ENCODE data around the gene GRAP2. TPM values are rescaled to one million over a fixed set of nuclear protein-coding genes. Genes with fewer than 3 reads are reported as not detected.

Gene GRAP2
- total and polyA plus RNA-seq, 4 donors: 1.9 to 6.9 (median 4.2) TPM

- no peak overlapping the region for H3K27ac ChIP-seq (ENCODE audit: low read depth in 1 of 2, low read length in 1 of 2)
- no peak for TF ChIP-seq CTCF (IDR thresholded peaks at IDR 0.05; ENCODE audit: control extremely low read depth, extremely low read depth)
- no peak overlapping the region for H3K4me3 ChIP-seq
- no peak for DNase-seq
- no peaks in the 10 kb centered on the region for H3K9me3 ChIP-seq (ENCODE audit: control insufficient read depth in 4 of 4, insufficient read depth in 3 of 4, low read length in 3 of 4)
- ATAC-seq (ENCODE audit: insufficient read depth, low FRiP score): no peak
- H3K36me3 ChIP-seq (ENCODE audit: control insufficient read depth in 4 of 4, insufficient read depth in 4 of 4, low read length in 4 of 4): no peaks in the 10 kb centered on the region
- peaks cover 0 to 45% (median 10%) of the 10 kb centered on the region in 3 donors for H3K27me3 ChIP-seq (ENCODE audit: control insufficient read depth in 3 of 3, insufficient read depth in 3 of 3, low read length in 2 of 3)
- 74 to 79% methylated on average over 7 of the region's 7 CpGs for WGBS, 2 donors
- H3K4me1 ChIP-seq (ENCODE audit: control insufficient read depth in 5 of 5, insufficient read depth in 5 of 5, low read length in 5 of 5): peaks cover 0 to 16% (median 0%) of the 10 kb centered on the region in 5 donors
- H3K9ac ChIP-seq (ENCODE audit: insufficient read depth in 1 of 2, low read length in 2 of 2): no peak overlapping the region
Measured at GRCh38 chr22:39932918-39933649, 32.2 kb downstream of the GRAP2 start.

- DNase-seq (no peak), ATAC-seq (ENCODE audit: insufficient read depth, low FRiP score) (no peak)
- Histone ChIP-seq H3K4me3 (no peak overlapping the region), H3K27ac (ENCODE audit: low read depth in 1 of 2, low read length in 1 of 2) (no peak overlapping the region), H3K9me3 (ENCODE audit: control insufficient read depth in 4 of 4, insufficient read depth in 3 of 4, low read length in 3 of 4) (no peaks in the 10 kb centered on the region), H3K4me1 (ENCODE audit: control insufficient read depth in 5 of 5, insufficient read depth in 5 of 5, low read length in 5 of 5) (peaks cover 0 to 10% (median 0%) of the 10 kb centered on the region in 5 donors), H3K9ac (ENCODE audit: insufficient read depth in 1 of 2, low read length in 2 of 2) (no peak overlapping the region), H3K27me3 (ENCODE audit: control insufficient read depth in 3 of 3, insufficient read depth in 3 of 3, low read length in 2 of 3) (peaks cover 0 to 43% (median 10%) of the 10 kb centered on the region in 3 donors), H3K36me3 (ENCODE audit: control insufficient read depth in 4 of 4, insufficient read depth in 4 of 4, low read length in 4 of 4) (no peaks in the 10 kb centered on the region)
- no peak for TF ChIP-seq CTCF (IDR thresholded peaks at IDR 0.05; ENCODE audit: control extremely low read depth, extremely low read depth)
- WGBS, 2 donors: 78 to 80% methylated on average over 8 of the region's 8 CpGs
Measured at GRCh38 chr22:39933741-39934140, 32.9 kb downstream of the GRAP2 start.

GRCh38 chr22:39935116-39935515 lies 34.2 kb downstream of the GRAP2 start:
- no peaks in the 10 kb centered on the region for H3K9me3 ChIP-seq (ENCODE audit: control insufficient read depth in 4 of 4, insufficient read depth in 3 of 4, low read length in 3 of 4)
- peaks cover 0 to 43% (median 10%) of the 10 kb centered on the region in 3 donors for H3K27me3 ChIP-seq (ENCODE audit: control insufficient read depth in 3 of 3, insufficient read depth in 3 of 3, low read length in 2 of 3)
- no peak overlapping the region for H3K27ac ChIP-seq (ENCODE audit: low read depth in 1 of 2, low read length in 1 of 2)
- no peaks in the 10 kb centered on the region for H3K36me3 ChIP-seq (ENCODE audit: control insufficient read depth in 4 of 4, insufficient read depth in 4 of 4, low read length in 4 of 4)
- no peak overlapping the region for H3K4me3 ChIP-seq
- no peak overlapping the region for H3K9ac ChIP-seq (ENCODE audit: insufficient read depth in 1 of 2, low read length in 2 of 2)
- WGBS, 2 donors: 61 to 79% methylated on average over 4 of the region's 4 CpGs
- ATAC-seq (ENCODE audit: insufficient read depth, low FRiP score): no peak
- no peak for DNase-seq
- H3K4me1 ChIP-seq (ENCODE audit: control insufficient read depth in 5 of 5, insufficient read depth in 5 of 5, low read length in 5 of 5): no peaks in the 10 kb centered on the region
- no peak for TF ChIP-seq CTCF (IDR thresholded peaks at IDR 0.05; ENCODE audit: control extremely low read depth, extremely low read depth)

All from lung (tissue), 12 donors.